Prostate gland (tissue), 2 donors: ENCODE results near the gene E2F3.
"Not testable (repeated sequence)": the region's sequence is repeated elsewhere in the genome, so short reads cannot be mapped to it uniquely, and the experiment has no call there.

Source experiments
- CTCF ChIP-seq, 4 experiments: fragments of 200-600 bp in 2 of 4; fragments of 450-650 bp in 2 of 4; sonication (generic) in 2 of 4; IDR thresholded peaks; 1 replicate in 3 of 4; 2 replicates in 1 of 4; pipeline ENCODE4 v1.5.1; 2016 to 2019; ENCODE audit warnings: antibody characterized with exemption in 4 of 4, mild to moderate bottlenecking in 2 of 4, moderate library complexity in 2 of 4
- POLR2A ChIP-seq: fragments of 450-650 bp; IDR thresholded peaks from one replicate; pipeline ENCODE4 v1.6.1; 2016; ENCODE audit warnings: antibody characterized with exemption, mild to moderate bottlenecking
- POLR2AphosphoS5 ChIP-seq: sonication (generic); formaldehyde crosslinking; IDR thresholded peaks from one replicate; pipeline ENCODE4 v1.6.1; 2017; ENCODE audit warnings: antibody characterized with exemption

GRCh38 chr6:20529086-20529448, 127.4 kb downstream of the E2F3 start:
- TF ChIP-seq CTCF (IDR thresholded peaks at IDR 0.05), result peak; percentile 40 to 66 (median 54)
- TF ChIP-seq POLR2A, POLR2AphosphoS5: not testable (repeated sequence)
